LNCAP (cell line): Measurements from ENCODE around the gene TGM5.

Experiments
- TF ChIP-seq, protein P1 (sequence below): fragments of 450-650 bp; IDR thresholded peaks from 2 replicates; pipeline ENCODE4 v1.5.1; 2017; ENCODE audit warnings: mild to moderate bottlenecking

The TGM5 gene

DNA sequence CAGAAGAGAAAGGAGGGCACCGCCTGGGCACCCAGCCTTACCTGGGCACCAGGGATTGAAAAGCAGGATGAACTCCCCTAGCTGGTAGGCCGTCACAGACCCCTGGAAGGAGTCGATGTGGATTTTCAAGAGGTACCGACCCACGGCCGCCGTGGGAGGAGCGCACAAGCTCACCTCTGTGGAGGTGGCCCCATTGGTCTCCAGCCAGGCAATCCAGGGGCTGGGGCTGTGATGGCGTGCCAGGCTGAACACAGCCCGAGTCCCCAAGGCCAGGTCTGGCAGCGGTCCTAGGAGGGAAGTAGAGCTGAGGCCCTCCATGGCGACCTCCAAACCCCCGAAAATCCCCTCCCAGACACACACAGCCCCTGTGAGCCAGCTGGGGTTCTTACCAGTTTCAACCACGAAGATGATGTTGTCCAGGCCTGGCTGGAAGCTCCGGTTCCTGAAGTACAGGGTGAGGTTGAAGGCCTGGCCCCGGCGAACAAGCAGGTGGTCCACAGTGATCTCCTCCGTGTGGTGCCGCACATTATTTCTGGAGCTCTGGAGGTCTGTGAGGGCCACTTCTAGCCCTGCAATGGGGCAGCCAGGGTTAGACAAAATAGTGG, 6.6 kb downstream of the TGM5 start:
- TF ChIP-seq, protein P1, sequence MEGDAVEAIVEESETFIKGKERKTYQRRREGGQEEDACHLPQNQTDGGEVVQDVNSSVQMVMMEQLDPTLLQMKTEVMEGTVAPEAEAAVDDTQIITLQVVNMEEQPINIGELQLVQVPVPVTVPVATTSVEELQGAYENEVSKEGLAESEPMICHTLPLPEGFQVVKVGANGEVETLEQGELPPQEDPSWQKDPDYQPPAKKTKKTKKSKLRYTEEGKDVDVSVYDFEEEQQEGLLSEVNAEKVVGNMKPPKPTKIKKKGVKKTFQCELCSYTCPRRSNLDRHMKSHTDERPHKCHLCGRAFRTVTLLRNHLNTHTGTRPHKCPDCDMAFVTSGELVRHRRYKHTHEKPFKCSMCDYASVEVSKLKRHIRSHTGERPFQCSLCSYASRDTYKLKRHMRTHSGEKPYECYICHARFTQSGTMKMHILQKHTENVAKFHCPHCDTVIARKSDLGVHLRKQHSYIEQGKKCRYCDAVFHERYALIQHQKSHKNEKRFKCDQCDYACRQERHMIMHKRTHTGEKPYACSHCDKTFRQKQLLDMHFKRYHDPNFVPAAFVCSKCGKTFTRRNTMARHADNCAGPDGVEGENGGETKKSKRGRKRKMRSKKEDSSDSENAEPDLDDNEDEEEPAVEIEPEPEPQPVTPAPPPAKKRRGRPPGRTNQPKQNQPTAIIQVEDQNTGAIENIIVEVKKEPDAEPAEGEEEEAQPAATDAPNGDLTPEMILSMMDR, result no peak

DNA sequence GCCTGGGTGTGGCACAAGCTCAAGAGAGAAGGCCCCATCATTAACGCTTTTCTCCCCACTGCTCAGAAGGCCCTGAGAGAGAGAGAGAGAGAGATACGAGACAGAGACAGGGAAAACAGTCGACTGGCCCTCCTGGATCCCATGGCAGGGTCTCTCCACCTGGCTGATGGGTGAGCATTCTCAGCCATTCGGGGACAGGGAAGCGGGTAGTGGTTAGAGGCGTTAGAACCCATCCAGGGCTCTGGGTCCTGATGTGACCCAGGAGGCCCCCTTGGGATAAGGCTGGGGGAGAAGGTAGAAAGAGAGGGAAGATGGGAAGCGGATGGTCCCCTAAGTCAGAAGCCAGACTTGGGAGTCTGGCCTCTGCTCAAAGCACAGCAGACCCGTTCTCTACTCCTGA, 7.9 kb downstream of the TGM5 start:
- TF ChIP-seq, protein P1, result no peak

DNA sequence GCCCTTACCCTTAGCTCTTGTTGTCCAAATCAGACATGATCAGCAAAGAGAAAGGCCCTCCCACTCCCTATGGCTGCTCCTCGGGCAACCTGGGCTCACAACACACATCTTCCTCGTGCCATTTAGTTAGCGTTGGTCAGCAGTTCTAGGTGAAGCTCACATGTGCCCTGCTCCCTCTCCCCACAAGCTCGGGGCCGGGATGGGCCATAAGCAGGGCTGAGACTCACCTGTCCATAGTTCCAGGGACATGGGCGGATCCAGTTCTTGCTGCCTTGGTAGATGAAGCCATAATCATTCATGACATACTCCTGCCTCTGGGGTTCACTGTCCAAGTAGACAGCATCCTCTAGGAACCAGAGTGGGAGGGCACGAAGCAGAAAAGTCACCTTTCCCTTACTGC, 10.4 kb downstream of the TGM5 start:
- TF ChIP-seq, protein P1, result no peak

DNA sequence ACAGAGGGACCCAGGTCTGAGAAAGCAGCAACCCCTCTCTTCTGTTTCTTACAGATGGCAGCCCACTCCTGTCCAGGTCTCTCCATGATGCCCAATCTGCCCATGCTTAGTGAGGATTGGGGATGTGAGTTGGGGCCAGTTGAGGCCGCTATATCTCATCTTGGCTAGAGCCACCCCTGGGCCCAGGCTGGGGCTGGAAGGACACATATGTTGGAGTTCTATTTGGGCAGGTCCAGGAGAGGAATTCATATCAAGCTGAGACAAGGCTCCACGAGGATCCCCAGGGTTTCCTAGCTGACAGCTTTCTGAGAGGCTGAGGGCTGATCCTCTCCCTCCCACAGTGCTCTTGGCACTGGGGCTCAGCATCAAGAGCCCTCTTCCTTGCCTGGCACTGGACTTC, 11.4 kb downstream of the TGM5 start:
- TF ChIP-seq, protein P1, result no peak

DNA sequence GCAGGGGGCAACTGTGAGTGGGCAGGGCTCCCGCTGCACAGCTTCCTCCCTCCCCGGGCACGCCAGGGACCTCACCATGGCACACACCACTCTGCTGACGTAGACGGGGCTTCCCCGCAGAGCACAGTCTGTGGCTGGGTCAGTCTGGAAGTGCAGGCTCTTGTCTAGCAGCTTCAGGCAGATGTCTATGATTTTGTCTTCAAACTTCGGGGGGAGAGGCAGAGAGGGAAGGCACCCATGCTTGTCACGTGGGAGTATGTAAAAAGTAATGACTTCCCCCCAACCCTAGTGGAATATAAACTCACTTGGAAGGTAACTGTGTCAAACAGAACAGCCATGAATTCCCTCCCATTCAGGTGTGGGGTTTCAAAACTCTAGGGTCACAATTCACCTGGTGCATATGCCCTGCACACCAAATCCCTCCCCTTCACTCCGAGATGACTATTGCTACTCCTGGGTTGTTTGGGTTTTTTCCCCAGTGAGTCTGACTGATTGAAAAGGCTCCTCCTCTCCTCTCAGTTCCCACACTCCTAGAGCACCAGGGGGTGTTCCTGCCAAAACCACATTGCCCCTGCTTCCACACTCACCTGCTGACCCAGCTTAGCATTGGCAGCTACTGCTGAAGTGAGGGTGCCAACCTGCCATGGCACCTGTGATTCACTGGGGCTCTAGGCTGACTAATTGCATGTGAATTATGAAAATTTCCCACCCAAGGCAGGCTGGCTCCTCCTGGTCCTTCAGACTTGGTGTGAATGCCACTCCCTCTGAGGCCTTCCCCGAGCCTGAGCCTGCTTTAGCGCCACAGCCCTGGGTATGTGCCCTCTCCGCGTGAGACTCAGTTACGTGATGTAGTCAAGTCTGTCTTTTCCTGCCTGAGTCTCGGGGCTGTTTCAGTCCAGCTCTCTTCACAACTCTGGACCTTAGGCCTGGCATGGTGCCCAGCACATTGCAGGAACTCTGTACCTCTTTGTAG, 13.0 kb downstream of the TGM5 start:
- TF ChIP-seq, protein P1, result no peak

DNA sequence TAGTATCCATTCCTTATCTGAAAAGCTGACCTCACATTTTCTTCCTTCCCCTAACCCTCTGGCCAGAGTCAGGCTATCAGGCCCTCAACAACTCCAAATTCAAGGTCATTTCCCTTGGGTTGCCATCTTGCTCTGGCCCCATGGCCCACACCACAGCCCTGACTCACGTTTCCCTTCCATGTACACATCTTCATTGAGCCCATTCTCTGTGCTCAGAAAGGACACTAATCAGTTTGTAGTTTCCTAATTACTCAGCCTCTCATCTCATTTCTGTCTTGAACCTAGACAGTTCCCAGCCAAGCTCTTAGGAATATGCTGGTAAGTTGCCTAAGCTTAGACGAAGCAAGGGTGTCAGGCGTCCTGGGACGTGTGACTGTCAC, 14.9 kb downstream of the TGM5 start:
- TF ChIP-seq, protein P1, result no peak

DNA sequence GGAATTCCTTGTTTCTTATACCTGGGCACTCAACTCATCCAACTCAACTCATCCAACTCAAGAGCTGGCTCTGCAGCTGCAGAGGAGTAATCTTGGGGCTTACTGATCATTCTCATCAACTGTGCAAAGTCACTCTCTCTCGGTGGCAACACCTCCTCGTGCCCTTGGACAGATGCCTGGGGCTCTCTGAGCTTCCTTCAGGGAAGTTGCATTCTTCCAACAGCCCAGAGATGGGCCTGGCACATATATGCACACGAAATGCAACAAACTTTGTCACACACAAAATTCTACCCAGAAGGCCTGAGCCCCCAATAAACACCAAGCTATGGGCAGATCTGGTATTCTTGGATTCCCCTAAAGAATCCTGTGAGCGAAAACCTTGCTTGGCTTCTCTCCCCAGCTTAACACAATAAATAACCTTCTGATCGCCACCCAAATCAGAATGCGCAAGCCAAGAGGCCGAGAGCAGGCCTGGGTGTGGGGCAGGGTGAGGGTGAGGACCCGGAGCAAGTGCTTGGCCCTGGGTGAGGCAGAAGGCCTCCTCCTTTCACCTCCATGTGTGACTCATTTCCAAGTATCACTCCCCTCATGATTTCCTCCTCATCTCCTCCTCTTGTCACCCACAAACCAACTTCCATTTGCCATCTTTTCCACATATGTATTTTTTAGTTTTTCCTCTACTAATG, 15.4 kb downstream of the TGM5 start:
- TF ChIP-seq, protein P1, result no peak
